Nephron (organoid): ENCODE results near the gene KLHL12.

Experiments
- H3K27ac Mint-ChIP-seq, 3 experiments: 2 replicates each; pipeline ENCODE4 v1.8.0; 2020; ENCODE audit warnings: mixed read lengths in 3 of 3, mild to moderate bottlenecking in 2 of 3, moderate library complexity in 1 of 3
- H3K27me3 Mint-ChIP-seq: 2 replicates; pipeline ENCODE4 v1.8.0; 2021; ENCODE audit warnings: low read depth, mild to moderate bottlenecking, moderate library complexity, mixed read lengths
- H3K36me3 Mint-ChIP-seq: 2 replicates; pipeline ENCODE4 v1.8.0; 2020; ENCODE audit warnings: low read depth, mixed read lengths
- H3K4me1 Mint-ChIP-seq: 2 replicates; pipeline ENCODE4 v1.8.0; 2020; ENCODE audit warnings: mixed read lengths
- H3K4me3 Mint-ChIP-seq, 3 experiments: 2 replicates each; pipeline ENCODE4 v1.8.0; 2020; ENCODE audit warnings: mild to moderate bottlenecking in 3 of 3, mixed read lengths in 3 of 3, moderate library complexity in 2 of 3
- H3K9me3 Mint-ChIP-seq: 2 replicates; pipeline ENCODE4 v1.8.0; 2020; ENCODE audit warnings: mixed read lengths
- CTCF ChIP-seq, 3 experiments: fragments of 200-600 bp; sonication (generic); IDR thresholded peaks; one replicate each; pipeline ENCODE4 v1.5.0; 2021; ENCODE audit warnings: antibody characterized with exemption in 3 of 3; ENCODE audit not compliant: unreplicated experiment in 3 of 3

KLHL12 gene

GRCh38 chr1:202873026-202873425 is 54.0 kb downstream of the KLHL12 start:
- no peak for TF ChIP-seq CTCF (IDR thresholded peaks at IDR 0.05; ENCODE audit: unreplicated experiment in 3 of 3)
- Mint-ChIP-seq H3K27me3 (no peaks in the 10 kb centered on the region), H3K4me1 (peaks cover 8% of the 10 kb centered on the region), H3K9me3 (no peaks in the 10 kb centered on the region), H3K4me3 (no peak overlapping the region), H3K27ac (no peak overlapping the region), H3K36me3 (peaks cover 3% of the 10 kb centered on the region)

GRCh38 chr1:202871367-202871766 is 55.7 kb downstream of the KLHL12 start:
- no peaks in the 10 kb centered on the region for H3K27me3 Mint-ChIP-seq
- H3K27ac Mint-ChIP-seq, result no peak overlapping the region
- no peak for TF ChIP-seq CTCF (IDR thresholded peaks at IDR 0.05; ENCODE audit: unreplicated experiment in 3 of 3)
- H3K36me3 Mint-ChIP-seq, result peaks cover 1% of the 10 kb centered on the region
- no peak overlapping the region for H3K4me3 Mint-ChIP-seq
- peaks cover 8% of the 10 kb centered on the region for H3K4me1 Mint-ChIP-seq
- H3K9me3 Mint-ChIP-seq, result no peaks in the 10 kb centered on the region

- Mint-ChIP-seq H3K4me1 (peaks cover 30% of the 10 kb centered on the region), H3K27me3 (peaks cover 18% of the 10 kb centered on the region), H3K9me3 (no peaks in the 10 kb centered on the region), H3K36me3 (peaks cover under 1% of the 10 kb centered on the region), H3K27ac (no peak overlapping the region), H3K4me3 (peak overlapping the region; percentile 94 to 97 (median 96))
- TF ChIP-seq CTCF (IDR thresholded peaks at IDR 0.05; ENCODE audit: unreplicated experiment in 3 of 3), result no peak
Measured at GRCh38 chr1:202862679-202863560, 64.1 kb downstream of the KLHL12 start.

- Mint-ChIP-seq H3K27me3 (peaks cover 18% of the 10 kb centered on the region), H3K27ac (peak overlapping the region; percentile 7 to 92 (median 25)), H3K4me3 (peak overlapping the region; percentile 94 to 97 (median 96)), H3K36me3 (peaks cover 10% of the 10 kb centered on the region), H3K9me3 (no peaks in the 10 kb centered on the region), H3K4me1 (peaks cover 40% of the 10 kb centered on the region)
- no peak for TF ChIP-seq CTCF (IDR thresholded peaks at IDR 0.05; ENCODE audit: unreplicated experiment in 3 of 3)
Measured at GRCh38 chr1:202861420-202862132, 65.5 kb downstream of the KLHL12 start.

DNA sequence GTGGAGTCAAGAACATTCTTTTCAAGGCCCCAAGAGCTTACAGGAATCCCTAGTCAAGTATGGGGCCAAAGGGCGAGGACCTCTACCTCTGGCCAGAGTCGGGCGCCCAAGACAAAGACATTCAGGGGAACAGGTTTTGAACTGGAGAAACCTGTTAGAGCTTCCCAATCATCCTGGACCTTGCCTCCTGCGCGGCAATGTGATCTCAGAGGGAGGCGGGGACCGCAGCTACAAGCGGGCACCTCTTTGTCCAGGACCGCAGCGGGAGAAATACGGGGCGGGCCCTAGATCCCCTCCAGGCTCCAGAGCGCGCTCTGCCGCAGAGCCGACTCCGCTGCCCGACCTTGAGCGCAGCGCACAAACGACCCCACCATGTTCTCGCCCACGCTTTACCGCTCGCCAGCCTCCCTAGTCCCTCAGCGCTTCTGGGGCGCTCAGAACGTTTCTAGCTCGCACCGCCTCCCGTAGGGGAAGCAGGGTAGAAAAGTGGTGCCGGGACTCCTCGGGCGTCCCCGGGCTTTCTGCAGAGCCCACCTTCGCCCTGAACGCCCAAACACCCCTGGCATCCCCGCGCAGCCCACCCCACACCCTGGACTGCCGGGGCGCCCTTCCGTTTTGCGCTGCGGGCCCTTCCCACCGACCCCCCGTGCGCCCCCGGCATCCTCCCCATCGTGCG is 66.2 kb downstream of the KLHL12 start:
- peak overlapping the region; percentile 94 to 97 (median 96) for H3K4me3 Mint-ChIP-seq
- H3K27me3 Mint-ChIP-seq, result peaks cover 18% of the 10 kb centered on the region
- H3K4me1 Mint-ChIP-seq, result peaks cover 40% of the 10 kb centered on the region
- no peak for TF ChIP-seq CTCF (IDR thresholded peaks at IDR 0.05; ENCODE audit: unreplicated experiment in 3 of 3)
- no peaks in the 10 kb centered on the region for H3K9me3 Mint-ChIP-seq
- peaks cover 16% of the 10 kb centered on the region for H3K36me3 Mint-ChIP-seq
- H3K27ac Mint-ChIP-seq, result peak overlapping the region; percentile 25 to 92 (median 83)
